A673 (cell line): Measurements from ENCODE around the gene TOM1. TPM values are rescaled to one million over a fixed set of nuclear protein-coding genes. Genes with fewer than 3 reads are reported as not detected.

Source experiments
- BruUV-seq: library from RNA; stranded (reverse); fragments of 400-500 nt; replicated peaks from 2 replicates; lab custom pipeline; 2021; lab: Mats Ljungman, UMichigan
- CTCF ChIA-PET: fragments of 300-600 bp; sonication (Branson Sonifier 250); formaldehyde crosslinking; loops from one replicate; lab custom pipeline; 2022; ENCODE audit warnings: antibody characterized with exemption; lab: Charles Lee
- POLR2A ChIA-PET: fragments of 300-600 bp; sonication (Branson Sonifier 250); formaldehyde crosslinking; loops from one replicate; lab custom pipeline; 2022; ENCODE audit warnings: antibody characterized with exemption; ENCODE audit not compliant: low non-redundant PET; lab: Charles Lee
- DNase-seq: peaks from one replicate; pipeline ENCODE4 v3.0.0-alpha.2; 2015; ENCODE audit warnings: low spot score
- H3K27ac ChIP-seq: fragments of 200-600 bp; sonication (generic); 2 replicates; pipeline ENCODE4 v1.5.1; 2016; ENCODE audit warnings: mixed run types, low read depth, mild to moderate bottlenecking, mixed read lengths, antibody characterized with exemption, low read length; ENCODE audit not compliant: poor library complexity, severe bottlenecking
- H3K27me3 ChIP-seq: fragments of 200-600 bp; sonication (generic); replicated peaks from 2 replicates; pipeline ENCODE4 v1.6.1; 2017; ENCODE audit warnings: mixed run types, low read depth, mild to moderate bottlenecking, mixed read lengths, antibody characterized with exemption, low read length; ENCODE audit not compliant: insufficient read depth, poor library complexity
- H3K36me3 ChIP-seq: fragments of 200-600 bp; sonication (generic); 2 replicates; pipeline ENCODE4 v1.6.1; 2016; ENCODE audit warnings: mixed run types, mild to moderate bottlenecking, mixed read lengths, antibody characterized with exemption, low read length; ENCODE audit not compliant: insufficient read depth, poor library complexity, severe bottlenecking
- H3K4me1 ChIP-seq: fragments of 200-600 bp; sonication (generic); 2 replicates; pipeline ENCODE4 v1.6.1; 2017; ENCODE audit warnings: mixed run types, mild to moderate bottlenecking, mixed read lengths, antibody characterized with exemption, low read length; ENCODE audit not compliant: insufficient read depth, poor library complexity, severe bottlenecking
- H3K4me3 ChIP-seq: fragments of 200-600 bp; sonication (generic); 2 replicates; pipeline ENCODE4 v1.5.1; 2016; ENCODE audit warnings: low read depth, mixed run types, mild to moderate bottlenecking, mixed read lengths, low read length; ENCODE audit not compliant: poor library complexity, severe bottlenecking
- H3K9me3 ChIP-seq: fragments of 200-600 bp; sonication (generic); 2 replicates; pipeline ENCODE4 v1.6.1; 2016; ENCODE audit warnings: mixed run types, low read depth, mild to moderate bottlenecking, mixed read lengths, antibody characterized with exemption, low read length; ENCODE audit not compliant: poor library complexity, severe bottlenecking
- EZH2 ChIP-seq: fragments of 200-600 bp; sonication (generic); IDR thresholded peaks from 2 replicates; pipeline ENCODE4 v1.6.1; 2017; ENCODE audit warnings: borderline replicate concordance, low read depth, mild to moderate bottlenecking, mixed read lengths, antibody characterized with exemption, low read length; ENCODE audit not compliant: poor library complexity, severe bottlenecking
- intact Hi-C: fragments of 100-400 bp; cut with micrococcal nuclease; formaldehyde crosslinking; loops from one replicate; pipeline ENCODE4 v1.10.0; 2022; ENCODE audit not compliant: unreplicated experiment
- total RNA-seq: library from RNA; stranded (reverse); gene quantifications from 2 replicates; pipeline ENCODE4 v1.2.3, GENCODE V29; 2021
- TF ChIP-seq, protein P1 (sequence below): fragments of 300-800, 200-600 bp; sonication (generic); conservative IDR thresholded peaks from 2 replicates; pipeline ENCODE4 v1.5.1; 2017; ENCODE audit warnings: low read depth, mild to moderate bottlenecking, antibody characterized with exemption, low read length, moderate library complexity, mixed read lengths

TOM1 gene
- total RNA-seq, 1 experiment from 2014 or later = 22.8 TPM

DNA sequence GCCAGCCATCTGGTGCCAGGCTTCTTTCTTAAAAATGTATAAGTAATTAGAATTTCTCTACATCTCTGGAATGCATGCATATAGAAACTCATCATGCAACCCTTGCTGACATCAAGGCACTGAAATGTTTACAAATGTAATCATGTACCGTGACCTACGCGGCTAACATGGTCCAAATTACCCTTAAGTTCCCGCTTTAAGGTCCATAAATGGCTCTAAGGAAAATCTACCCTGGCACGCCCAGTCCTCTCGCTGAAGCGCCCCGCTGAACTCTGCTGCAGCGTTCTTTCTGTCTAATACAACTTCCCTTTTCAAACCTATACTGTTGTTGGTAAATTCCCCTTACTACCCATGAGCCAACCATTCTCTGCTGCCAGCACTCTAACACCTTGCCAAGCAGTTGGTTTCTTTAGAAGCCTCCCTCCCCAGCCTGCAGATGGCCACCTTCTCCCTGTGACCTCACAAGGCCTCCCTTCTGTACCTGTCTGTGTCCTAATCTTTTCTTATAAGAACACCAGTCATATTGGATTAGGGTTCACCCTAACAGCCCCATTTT is 67.7 kb downstream of the TOM1 start:
- BruUV-seq = no TSS peak
- CTCF ChIA-PET = no interaction called here

DNA sequence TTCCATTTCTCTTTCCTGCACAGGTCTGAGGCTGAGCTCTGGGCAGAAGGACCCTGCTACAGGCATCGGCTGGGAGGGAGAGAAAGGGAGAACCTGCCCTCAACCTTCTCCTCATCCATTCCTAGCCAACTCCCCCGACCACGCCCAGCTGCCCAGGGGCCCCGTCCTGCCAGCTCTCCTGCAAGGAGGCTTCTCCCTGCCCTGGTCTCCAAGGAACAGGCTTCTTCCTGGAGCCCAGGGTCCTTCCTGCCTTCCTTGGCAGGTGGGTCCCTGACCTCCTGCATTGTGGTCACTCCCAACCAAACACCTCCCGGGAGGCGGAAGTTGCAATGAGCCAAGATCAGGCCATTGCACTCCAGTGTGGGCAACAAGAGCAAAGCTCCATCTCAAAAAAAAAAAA is 68.7 kb downstream of the TOM1 start:
- no TSS peak for BruUV-seq
- CTCF ChIA-PET = interaction anchor here (0.6 to 0.7 kb wide), 2 partner anchors 33 to 187 kb away, joined by 6 read pairs; no protein-coding TSS in a partner anchor
- H3K27ac ChIP-seq = no peak overlapping the region
- H3K4me3 ChIP-seq = no peak overlapping the region
- TF ChIP-seq EZH2 = no peak
- TF ChIP-seq, protein P1, sequence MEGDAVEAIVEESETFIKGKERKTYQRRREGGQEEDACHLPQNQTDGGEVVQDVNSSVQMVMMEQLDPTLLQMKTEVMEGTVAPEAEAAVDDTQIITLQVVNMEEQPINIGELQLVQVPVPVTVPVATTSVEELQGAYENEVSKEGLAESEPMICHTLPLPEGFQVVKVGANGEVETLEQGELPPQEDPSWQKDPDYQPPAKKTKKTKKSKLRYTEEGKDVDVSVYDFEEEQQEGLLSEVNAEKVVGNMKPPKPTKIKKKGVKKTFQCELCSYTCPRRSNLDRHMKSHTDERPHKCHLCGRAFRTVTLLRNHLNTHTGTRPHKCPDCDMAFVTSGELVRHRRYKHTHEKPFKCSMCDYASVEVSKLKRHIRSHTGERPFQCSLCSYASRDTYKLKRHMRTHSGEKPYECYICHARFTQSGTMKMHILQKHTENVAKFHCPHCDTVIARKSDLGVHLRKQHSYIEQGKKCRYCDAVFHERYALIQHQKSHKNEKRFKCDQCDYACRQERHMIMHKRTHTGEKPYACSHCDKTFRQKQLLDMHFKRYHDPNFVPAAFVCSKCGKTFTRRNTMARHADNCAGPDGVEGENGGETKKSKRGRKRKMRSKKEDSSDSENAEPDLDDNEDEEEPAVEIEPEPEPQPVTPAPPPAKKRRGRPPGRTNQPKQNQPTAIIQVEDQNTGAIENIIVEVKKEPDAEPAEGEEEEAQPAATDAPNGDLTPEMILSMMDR = no peak
- no peaks in the 10 kb centered on the region for H3K27me3 ChIP-seq
- no peaks in the 10 kb centered on the region for H3K36me3 ChIP-seq
- DNase-seq = no peak
- peaks cover 13% of the 10 kb centered on the region for H3K4me1 ChIP-seq
- intact Hi-C loops = no loop called here
- H3K9me3 ChIP-seq = no peaks in the 10 kb centered on the region
- POLR2A ChIA-PET = no interaction called here

More for the DNA sequence above, 67.7 kb downstream of the TOM1 start:
- Histone ChIP-seq H3K4me1 (peaks cover 13% of the 10 kb centered on the region), H3K36me3 (no peaks in the 10 kb centered on the region), H3K27me3 (no peaks in the 10 kb centered on the region), H3K27ac (no peak overlapping the region), H3K4me3 (no peak overlapping the region), H3K9me3 (no peaks in the 10 kb centered on the region)
- intact Hi-C loops = no loop called here
- DNase-seq = no peak
- TF ChIP-seq, protein P1 = no peak
- no peak for TF ChIP-seq EZH2
- POLR2A ChIA-PET = no interaction called here

DNA sequence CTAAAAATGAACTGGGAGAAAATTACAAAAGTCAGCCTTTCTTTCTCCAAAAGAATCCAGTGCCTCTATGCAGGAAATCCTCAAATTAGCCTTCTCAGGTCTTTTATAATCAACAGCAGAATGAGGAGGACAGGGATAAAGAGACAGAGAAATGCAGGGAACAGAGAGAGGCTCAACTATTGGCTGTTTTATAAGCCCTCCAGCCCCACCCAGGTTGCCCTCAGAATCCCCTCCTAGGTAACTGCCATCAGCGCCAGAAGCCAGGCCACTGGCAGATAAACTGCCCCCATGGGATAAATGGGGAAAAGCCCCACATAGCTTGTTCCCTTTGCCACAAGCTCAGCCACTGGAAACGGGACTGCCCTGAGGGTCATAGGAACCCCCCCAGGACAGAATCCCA is 70.3 kb downstream of the TOM1 start:
- BruUV-seq = no TSS peak
- POLR2A ChIA-PET = no interaction called here

More for the DNA sequence above, 70.3 kb downstream of the TOM1 start:
- TF ChIP-seq EZH2 = no peak
- TF ChIP-seq, protein P1 = no peak
- Histone ChIP-seq H3K9me3 (no peaks in the 10 kb centered on the region), H3K4me3 (no peak overlapping the region), H3K4me1 (peaks cover 13% of the 10 kb centered on the region), H3K27ac (no peak overlapping the region), H3K27me3 (no peaks in the 10 kb centered on the region), H3K36me3 (no peaks in the 10 kb centered on the region)
- no peak for DNase-seq
- intact Hi-C loops = no loop called here
- CTCF ChIA-PET = no interaction called here
